Vagina (tissue), 2 donors: ENCODE measurements around the gene RTF1.

Experiments used
- POLR2A ChIP-seq, 2 donors: fragments of 450-650 bp; IDR thresholded peaks; one replicate each; pipeline ENCODE4 v1.6.1; 2017; ENCODE audit warnings: antibody characterized with exemption in 2 of 2, mild to moderate bottlenecking in 2 of 2, moderate library complexity in 2 of 2
- TF ChIP-seq, protein P1 (sequence below), 3 experiments: fragments of 450-650 bp in 2 of 3; fragments of 200-600 bp in 1 of 3; sonication (generic) in 1 of 3; IDR thresholded peaks; one replicate each; pipeline ENCODE4 v1.5.1; 2017 to 2019; ENCODE audit warnings: antibody characterized with exemption in 3 of 3, mild to moderate bottlenecking in 2 of 3, moderate library complexity in 2 of 3

DNA sequence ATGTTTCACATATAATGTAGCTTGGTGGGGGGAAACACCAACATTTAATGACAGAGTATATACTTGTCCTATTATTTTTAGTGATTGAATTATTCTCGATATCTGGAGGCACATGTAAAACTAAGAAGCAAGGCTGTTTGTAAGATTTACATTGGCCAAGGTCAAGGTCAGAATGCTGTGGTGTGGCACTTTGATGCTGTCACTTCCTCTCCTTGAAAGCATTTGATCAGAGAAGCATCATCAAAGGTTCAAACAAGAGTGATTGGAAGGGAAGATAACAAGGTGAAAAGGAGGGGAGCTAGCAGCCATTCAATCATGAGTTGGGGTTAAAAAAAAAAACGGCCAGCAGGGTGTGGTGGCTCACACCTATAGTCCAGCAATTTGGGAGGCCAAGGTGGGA is 26.4 kb downstream of the RTF1 start:
- TF ChIP-seq, protein P1, sequence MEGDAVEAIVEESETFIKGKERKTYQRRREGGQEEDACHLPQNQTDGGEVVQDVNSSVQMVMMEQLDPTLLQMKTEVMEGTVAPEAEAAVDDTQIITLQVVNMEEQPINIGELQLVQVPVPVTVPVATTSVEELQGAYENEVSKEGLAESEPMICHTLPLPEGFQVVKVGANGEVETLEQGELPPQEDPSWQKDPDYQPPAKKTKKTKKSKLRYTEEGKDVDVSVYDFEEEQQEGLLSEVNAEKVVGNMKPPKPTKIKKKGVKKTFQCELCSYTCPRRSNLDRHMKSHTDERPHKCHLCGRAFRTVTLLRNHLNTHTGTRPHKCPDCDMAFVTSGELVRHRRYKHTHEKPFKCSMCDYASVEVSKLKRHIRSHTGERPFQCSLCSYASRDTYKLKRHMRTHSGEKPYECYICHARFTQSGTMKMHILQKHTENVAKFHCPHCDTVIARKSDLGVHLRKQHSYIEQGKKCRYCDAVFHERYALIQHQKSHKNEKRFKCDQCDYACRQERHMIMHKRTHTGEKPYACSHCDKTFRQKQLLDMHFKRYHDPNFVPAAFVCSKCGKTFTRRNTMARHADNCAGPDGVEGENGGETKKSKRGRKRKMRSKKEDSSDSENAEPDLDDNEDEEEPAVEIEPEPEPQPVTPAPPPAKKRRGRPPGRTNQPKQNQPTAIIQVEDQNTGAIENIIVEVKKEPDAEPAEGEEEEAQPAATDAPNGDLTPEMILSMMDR (IDR thresholded peaks at IDR 0.05): no peak
- TF ChIP-seq POLR2A (IDR thresholded peaks at IDR 0.05): no peak
